OCI-LY3 (cell line): ENCODE data around the gene GART.

Source experiments
- EZH2phosphoT487 ChIP-seq: fragments of 200-600 bp; shearing (Covaris generic); IDR thresholded peaks from 2 replicates; pipeline ENCODE4 v1.6.1; 2018; ENCODE audit warnings: antibody characterized with exemption, mixed run types, low read depth
- TF ChIP-seq, protein P1 (sequence below): fragments of 200-600, 300-600 bp; sonication (generic); IDR thresholded peaks from 2 replicates; pipeline ENCODE4 v1.5.1; 2014; ENCODE audit warnings: antibody characterized with exemption, low read length, low read depth

DNA sequence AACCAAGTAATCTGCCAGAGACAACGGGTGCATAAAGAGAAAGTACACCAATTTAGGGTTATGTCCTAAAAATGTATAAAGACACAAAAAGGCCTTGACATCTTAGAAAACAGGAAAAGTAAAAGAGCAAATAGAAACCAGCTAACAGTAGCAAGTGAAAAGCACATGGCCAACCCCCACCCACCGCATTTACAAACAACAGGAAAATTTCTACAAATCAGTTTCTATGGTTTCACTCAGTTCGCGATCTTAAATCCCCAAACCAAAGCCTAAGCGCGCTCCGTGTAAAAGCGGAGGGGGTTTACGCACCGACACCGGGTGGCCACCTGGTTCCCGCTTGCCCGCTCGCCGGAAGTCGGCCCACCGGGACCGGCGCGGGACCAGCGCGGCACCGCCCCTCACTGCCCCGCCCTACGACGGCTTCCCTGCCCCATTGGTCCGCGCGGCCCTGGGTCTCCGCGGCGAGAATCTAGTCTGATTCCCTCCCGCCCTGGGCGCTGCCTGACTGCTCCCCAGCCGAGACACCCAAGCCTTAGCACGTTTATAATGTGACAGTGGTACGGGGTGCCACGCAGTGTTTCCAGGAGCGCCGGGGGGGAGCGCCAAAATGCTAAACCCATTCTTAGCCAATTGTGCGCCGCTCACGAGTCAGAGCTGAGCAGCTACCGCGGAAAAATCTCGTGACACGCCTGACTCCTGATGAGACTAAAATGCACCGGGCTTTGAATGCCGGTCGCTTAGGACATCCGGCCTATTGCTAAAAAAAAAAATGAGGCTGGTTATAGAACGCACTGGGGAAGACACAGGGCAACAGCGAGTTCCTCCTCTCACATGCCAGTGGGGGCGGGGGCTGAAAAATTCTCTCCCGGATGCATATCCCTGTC is at the start of gene GART:
- TF ChIP-seq, protein P1, sequence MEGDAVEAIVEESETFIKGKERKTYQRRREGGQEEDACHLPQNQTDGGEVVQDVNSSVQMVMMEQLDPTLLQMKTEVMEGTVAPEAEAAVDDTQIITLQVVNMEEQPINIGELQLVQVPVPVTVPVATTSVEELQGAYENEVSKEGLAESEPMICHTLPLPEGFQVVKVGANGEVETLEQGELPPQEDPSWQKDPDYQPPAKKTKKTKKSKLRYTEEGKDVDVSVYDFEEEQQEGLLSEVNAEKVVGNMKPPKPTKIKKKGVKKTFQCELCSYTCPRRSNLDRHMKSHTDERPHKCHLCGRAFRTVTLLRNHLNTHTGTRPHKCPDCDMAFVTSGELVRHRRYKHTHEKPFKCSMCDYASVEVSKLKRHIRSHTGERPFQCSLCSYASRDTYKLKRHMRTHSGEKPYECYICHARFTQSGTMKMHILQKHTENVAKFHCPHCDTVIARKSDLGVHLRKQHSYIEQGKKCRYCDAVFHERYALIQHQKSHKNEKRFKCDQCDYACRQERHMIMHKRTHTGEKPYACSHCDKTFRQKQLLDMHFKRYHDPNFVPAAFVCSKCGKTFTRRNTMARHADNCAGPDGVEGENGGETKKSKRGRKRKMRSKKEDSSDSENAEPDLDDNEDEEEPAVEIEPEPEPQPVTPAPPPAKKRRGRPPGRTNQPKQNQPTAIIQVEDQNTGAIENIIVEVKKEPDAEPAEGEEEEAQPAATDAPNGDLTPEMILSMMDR: no peak
- no peak for TF ChIP-seq EZH2phosphoT487
